NCI-H748 (cell line): ENCODE measurements around the gene ZNF207.
A peak's percentile ranks its signal among the peaks of the same experiment; 100 is the strongest.
"Not testable (repeated sequence)": the region's sequence is repeated elsewhere in the genome, so short reads cannot be mapped to it uniquely, and the experiment has no call there.

Experiments used
- DNase-seq: peaks from one replicate; lab custom pipeline; 2025; ENCODE audit not compliant: unreplicated experiment; lab: John Stamatoyannopoulos, UW

ZNF207 gene

DNA sequence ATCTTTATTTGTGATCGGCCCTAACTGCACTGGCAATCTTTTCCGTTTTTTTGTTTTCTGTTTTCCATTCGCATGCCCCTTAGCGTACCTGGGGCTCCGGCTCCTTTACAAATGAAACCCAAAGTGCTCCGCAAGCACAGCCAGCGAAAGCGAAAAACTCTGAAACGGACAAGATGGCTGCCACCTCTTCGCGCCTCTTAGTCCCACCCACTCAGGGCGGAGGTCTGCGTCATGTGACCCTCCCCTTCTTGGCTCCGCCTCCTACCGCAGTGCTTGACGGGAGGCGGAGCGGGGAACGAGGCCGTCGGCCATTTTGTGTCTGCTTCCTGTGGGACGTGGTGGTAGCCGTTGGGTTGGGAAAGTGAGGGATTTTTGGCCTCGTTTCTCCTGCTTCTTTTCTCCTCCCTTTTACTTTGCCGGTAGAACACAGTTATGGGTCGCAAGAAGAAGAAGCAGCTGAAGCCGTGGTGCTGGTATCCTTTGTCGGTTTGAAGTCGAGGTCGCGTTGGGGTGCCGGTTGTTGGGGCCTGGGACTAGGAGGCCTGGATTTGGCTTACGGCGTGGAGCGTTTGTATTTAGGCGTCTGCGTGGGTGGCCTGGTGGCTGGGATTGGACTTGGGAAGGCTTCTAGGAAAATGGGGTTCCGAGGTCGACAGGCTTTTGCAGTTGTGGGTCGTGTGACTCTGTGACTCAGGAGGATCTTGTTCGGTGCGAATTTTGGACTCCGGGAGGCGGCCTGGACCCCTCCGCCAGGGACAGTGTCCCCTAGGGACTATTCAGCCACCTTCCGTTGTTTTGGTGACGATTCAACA, at the start of gene ZNF207:
TSS of gene ZNF207 (plus strand) at position 304 of the 812 bp plus-strand sequence. CDS start at position 433, 129 bp downstream.
- peak; percentile 97 for DNase-seq

DNA sequence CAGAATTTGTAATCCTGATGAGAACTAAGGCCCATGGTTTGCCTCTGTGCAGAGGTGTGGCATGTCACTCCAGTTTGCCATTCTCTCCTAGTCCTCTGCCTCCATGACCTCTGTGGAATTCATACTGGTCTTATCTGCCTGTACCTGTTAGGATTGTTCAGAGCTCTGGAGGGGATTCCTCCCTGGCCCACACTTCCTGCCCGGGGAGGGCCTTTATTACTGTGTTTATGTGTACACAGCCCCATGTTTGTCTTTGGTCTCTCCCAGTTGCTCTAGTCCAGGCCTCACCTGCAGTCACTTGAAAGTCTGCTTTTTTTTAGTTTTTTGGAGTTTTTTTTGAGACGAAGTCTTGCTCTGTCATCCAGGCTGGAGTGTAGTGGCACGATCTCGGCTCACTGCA, 47.9 kb upstream of the ZNF207 start:
- DNase-seq = no peak

DNA sequence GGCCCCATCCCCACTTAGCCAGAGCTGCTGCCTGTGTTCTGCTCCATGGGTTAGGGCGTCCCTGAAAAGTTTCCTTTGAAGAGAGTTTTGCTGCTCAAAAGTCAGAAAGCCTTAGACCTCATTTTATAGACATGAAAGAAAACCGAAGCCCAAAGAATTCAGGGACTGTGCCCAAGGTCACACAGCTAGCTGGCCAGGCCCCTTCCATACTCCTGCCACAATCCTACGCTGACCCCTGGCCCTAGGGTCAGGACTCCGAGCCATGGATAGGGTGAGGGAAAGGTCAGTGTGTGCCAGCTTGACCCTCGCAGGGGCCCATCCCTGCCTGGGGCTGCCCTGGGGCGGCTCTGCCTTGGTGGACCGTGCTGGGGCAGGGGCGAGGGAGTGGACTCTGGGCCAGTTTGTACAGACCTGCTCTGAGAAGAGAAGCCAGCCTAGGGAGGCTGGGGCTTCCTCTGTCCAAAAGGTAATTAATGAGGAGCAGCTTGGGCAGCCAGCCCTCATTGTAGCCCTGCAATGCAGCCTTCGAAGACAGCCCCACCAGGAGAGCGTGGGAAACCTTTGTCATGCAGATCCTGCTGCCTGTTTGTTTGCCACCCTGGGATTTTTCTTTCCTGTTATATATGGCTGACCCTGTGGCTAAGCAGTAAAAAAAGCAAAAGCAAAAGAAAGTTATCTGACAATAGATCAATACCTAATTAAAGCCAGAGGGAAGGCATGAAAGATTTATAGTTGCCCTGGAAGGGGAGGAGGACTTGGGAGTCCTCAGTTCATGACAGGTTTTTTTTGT, 46.9 kb upstream of the ZNF207 start:
- DNase-seq = no peak

DNA sequence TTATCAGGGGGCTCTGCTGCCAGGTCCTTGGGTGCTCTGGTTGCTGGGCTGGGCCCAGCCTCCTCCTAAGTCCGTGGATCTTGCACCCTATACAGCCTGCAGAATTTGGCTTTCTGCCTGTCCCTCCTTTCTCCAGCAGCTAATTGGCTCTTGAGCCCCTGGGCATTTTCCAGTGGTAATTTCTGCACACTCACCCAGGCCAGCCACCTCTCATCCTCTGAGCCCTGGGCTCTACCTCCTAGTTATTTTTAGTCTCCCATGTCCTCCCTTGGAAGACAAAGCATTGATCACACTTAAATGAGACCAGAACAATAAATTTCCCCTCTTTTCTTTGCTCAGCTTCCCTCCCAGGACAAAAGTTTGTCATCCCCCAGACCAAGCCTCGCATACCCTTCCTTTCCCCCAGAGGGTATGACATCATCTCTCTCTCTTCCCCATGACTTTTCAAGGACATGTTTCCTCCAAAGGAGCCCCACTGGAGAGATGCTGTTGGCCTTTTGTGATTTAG, 46.1 kb upstream of the ZNF207 start:
- no peak for DNase-seq

DNA sequence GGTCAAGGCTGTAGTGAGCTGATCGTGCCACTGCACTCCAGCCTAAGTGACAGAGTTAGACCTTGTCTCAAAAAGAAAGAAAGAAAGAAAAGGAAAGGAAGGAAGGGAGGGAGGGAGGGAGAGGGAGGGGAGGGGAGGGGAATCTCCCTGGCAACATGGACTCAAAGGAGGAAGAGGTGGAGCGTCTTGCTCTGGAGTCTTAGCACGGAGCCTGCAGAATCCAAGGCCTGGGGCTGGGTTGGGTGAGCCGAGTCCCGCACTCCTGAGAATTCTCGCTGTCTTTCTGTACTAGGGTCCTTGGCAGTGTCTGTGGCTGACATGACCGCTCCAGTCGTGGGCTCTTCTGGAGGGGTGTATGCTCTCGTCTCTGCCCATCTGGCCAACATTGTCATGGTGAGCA, 44.9 kb upstream of the ZNF207 start:
- no peak for DNase-seq

DNA sequence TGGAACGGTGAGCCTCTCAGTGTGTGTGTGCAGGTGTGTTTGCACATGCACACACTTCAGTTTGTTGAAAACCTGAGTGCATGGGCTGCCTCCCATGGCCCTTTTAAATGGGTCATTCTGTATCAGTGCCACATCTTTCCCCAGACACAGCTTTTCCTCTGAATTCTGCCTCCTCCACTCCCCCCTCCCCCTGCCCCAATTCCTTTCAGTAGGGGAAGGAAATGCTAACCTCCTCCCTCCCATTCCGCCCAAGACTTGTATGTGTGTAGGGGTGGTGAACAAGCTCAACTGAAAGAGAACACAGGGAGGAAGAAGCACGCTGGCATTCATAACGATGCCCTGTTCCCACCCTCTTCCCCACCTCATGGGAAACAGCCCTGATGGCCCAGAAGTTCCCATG, 42.3 kb upstream of the ZNF207 start:
- DNase-seq = peak; percentile 19

DNA sequence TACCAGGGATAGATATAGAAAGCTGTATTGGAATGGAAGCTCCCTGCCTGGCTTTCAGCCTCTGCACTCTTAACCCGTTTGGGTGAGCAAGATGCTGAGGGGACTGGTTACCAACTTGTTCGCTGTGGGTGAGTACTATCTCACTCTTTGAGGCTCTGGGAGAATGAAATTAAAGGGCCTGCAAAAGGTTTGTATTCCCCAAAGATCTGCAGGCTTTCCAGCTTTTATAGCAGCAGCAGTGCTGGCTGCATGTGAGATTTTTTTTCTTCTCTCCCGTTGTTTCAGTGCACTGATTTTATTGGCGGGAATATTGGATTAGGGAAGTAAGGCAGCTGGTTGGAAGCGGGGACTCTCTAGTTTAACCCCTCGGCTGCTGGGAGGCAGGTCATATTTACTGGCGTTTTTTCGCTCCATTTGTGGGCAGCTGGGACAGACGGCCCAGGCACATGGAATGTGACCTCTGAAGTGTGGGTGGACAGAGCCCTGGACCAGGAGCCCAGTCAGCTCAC, 38.9 kb upstream of the ZNF207 start:
- DNase-seq = no peak

DNA sequence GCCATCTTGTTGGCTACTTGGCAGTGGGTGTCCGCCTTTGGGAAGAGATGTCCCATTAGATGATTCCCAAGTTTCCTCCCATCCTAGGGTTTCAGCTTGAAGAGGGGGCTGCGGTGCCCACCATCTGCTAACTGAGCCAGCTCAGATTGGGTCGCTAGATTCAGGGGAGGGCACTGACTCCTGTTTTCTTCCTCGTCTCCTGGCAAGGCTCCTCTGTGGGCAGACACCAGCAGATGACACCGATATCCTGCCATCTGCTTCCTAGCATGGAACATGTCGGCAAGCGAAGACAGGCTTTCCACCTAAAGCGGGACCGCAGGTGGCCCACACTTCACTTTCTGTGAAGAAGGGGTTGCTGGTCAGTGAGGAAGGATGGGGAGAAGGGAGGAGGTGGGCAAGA, 35.3 kb upstream of the ZNF207 start:
- DNase-seq = no peak

DNA sequence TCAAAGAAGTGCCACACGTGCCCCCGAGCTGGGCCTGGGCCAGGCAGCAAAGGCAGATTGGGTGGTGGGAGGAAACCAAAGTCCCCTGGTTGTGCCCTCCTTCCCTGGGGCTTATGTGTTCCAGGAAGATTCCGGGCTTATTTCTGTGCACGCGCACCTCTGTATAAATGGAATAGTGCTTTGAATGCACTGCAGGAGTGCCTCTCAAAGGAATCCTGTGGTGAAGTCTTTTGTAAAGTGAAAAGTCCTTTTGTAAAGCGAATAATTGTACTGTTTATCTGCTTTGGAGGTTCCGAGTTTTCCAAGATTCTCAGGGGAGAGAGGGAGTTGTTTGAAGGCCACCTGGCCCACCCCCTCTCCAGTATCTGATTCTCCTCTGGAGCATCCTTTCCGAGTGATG, 34.8 kb upstream of the ZNF207 start:
- DNase-seq = peak; percentile 32

DNA sequence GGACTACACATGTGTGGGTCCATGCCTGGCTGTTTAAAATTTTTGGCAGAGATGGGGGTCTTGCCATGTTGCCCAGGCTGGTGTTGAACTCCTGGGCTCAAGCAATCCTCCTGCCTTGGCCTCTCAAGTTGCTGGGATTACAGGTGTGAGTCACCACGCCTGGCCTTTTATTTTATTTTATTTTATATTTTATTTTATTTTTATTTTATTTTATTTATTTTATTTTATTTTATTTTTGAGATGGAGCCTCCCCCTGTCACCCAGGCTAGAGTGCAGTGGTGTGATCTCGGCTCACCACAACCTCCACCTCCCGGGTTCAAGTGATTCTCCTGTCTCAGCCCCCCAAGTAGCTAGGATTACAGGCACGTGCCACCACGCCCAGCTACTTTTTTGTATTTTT, 33.3 kb upstream of the ZNF207 start:
- not testable (repeated sequence) for DNase-seq

DNA sequence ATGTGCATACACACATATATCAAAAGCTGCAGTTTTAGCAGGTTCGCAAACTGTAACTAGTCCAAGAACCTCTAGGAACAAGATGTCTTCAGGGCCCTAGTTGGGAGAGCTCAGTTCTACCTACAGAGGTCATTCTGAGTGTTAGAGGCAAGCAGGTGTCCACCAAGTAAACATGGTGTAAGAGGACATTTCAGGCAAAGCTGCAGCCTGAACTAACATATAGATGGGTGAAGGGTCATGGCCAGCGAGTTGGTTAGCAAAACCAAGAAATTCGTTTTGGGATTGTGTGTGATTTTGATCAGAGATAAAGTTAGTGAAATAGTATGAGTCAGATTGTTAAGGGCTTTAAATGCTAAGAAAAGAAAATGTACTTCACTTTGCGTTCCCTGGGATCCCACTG, 32.6 kb upstream of the ZNF207 start:
- no peak for DNase-seq

DNA sequence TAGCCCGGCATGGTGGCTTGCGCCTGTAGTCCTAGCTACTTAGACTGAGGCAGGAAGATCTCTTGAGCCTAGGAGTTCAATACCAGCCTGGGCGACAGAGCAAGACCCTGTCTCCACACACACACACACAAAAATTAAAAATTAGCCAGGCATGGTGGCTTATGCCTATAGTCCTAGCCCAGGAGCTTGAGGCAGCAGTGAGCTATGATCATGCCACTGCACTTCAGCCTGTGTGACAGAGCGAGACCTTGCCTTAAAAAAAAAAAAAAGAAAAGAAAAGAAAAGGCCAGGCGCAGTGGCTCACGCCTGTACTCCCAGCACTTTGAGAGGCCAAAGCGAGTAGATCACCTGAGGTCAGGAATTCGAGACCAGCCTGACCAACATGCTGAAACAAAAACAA, 31.9 kb upstream of the ZNF207 start:
- no peak for DNase-seq

DNA sequence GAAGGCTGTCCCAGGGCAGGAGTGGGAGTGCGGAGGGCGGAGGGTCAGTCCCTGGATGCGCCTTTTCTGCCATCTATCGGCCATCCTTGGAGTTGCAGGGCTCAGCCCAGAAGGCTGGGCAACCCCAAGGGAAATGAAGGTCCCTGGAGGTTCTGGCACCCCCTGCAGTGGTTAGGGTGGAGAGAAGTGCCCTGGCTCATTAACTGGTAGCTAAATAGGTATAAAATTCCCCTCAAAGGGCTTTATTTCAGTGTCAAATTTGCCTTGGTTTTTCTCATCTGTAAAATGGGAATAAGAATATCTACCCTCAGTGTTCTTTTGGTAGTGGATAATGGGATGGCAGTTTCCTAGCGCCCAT, 30.4 kb upstream of the ZNF207 start:
- DNase-seq = peak; percentile 54

DNA sequence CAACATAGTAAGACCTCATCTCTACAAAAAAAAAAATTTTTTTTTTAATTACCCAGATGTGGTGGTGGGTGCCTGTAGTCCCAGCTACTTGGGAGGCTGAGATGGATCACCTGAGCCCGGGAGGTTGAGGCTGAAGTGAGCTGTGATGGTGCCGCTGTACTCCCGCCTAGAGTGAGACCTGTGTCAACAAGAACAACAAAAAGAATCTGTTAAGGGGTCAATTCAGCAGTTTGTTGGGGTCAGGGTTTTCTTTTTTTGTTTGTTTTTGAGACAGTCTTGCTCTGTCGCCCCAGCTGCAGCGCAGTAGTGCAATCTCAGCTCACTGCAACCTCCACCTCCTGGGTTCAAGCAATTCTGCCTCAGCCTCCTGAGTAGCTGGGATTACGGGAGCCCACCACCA, 29.9 kb upstream of the ZNF207 start:
- DNase-seq = not testable (repeated sequence)

DNA sequence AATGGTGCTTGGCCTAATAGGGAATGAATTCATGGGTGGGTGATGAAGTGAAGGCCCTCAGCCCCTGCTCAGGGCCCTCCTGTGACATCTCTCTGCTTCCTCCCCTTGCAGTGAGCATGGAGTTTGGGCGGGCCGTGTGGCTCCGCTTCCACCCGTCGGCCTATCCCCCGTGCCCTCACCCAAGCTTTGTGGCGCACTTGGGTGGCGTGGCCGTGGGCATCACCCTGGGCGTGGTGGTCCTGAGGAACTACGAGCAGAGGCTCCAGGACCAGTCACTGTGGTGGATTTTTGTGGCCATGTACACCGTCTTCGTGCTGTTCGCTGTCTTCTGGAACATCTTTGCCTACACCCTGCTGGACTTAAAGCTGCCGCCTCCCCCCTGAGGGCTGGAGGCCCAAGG, 29.1 kb upstream of the ZNF207 start:
- no peak for DNase-seq

DNA sequence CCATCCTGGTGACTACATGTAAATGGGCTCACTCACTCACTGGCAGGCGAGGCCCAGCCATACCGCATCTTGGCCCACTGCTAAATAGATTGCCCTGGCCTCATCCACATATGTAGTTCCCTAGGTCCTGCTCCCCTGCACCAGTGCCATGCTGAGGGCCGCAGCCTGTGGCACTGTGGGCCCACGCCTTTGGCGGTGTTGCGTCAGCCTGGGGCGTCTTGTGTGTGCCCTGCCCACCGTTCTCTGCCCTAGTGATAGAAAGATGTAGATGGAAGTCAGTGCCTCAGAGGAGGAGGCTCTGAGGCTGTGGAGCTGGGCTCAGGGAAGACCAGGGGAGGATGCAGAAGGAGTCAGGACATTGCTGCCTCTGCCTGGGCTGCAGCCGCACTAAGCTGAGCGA, 26.9 kb upstream of the ZNF207 start:
- no peak for DNase-seq

DNA sequence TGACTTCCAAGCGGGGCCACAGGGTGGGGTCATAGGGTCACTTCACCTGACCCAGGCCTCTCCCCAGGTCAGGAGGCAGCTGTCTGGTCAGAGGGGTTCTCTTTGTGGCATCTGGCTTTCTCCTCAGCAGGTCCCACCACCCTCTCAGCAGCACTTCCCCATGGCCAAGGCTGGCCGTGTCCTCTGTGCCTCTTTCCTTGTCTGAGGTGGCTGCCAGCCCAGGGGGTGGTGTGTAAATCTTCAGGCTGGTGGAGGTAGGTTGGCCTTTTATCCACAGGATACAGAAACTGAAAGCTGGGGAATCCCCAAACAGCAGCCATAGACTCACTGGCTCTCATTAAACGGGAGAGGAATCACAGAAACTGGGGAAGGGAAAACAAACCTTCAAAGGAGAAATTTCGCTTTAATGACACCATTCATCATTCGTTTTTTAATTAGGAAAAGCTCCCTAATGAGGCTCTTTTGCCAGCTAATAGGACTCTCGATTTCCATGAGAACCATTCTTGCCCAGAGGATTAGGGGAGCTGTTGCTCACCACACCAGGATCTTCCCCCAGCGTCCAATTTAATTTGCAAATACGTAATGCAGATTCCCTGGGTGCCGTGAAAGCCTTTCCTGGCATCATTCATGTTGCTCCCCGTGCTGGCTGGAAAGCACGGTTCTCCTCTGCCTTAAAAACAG, 26.0 kb upstream of the ZNF207 start:
- DNase-seq = no peak

DNA sequence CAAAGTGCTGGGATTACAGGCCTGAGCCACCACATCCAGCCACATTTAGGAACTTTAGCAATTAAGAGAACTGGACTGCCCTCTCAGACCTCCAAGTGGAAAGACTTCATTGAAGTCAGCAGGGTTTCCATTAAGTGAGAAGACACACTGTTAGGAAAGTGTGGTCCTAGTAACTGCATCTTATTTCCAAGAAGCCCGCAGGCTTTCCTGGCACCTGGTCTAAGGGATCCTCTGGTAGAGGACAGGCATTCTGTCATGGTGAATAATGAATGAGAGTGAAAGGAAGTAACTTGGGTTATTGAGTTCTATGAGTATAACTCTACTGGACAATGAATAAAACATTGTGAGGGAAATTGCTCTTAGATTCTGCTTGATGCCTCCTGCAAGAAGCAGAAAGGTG, 22.0 kb upstream of the ZNF207 start:
- DNase-seq = no peak

DNA sequence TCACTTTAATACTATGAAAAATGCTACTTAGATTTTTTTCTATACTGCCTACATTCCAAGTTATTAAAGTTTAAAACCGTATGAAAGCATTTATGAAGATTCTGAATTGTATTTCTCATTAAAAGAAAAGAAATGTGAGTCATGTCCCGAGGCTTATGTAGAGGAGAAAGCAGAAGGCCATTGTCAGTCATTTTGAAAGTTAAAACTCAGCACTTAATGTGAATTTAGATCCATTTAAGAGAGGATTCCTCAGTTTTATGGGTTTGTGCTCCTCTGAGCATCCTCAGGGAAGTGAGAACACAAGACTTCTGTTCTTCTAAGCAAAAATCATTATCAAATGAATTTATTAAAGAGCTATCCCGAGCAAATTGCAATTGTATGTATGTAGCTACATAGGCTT, 19.8 kb upstream of the ZNF207 start:
- no peak for DNase-seq

DNA sequence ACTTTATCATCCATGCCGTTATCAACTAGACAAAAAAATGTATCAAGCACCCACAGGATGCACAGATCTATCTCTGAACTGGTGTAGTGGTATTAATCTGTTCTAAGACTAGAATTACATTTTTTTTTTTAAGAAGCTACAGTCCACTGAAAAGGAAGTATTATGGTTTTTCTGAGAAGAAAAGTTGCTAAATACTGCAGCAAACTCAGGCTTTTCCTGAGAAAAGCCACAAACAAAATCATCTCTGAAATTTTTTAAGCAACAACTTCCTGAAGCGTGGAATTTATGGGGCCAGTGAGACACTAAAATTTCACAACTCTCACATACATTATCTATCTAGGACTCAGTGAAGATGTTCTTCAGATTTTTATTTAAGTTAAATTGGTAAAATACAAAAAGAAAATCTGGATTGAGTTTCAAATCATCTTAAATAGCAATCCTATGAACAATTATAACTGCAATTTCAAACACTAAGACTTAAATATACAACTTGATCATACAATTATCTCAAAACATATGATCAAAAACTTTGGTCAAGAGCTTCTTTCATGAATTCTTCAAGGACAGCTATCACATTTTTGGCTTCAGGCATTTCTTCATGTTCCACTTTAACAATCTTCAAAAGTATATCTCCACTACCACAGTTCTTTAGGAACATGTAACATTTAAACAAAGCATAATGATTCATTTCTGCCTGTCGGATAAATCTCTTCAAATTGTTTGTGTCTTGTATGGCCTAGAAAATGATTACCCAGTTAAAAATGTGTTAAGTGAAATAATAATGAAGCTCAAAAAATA, 18.5 kb upstream of the ZNF207 start:
- DNase-seq = no peak

DNA sequence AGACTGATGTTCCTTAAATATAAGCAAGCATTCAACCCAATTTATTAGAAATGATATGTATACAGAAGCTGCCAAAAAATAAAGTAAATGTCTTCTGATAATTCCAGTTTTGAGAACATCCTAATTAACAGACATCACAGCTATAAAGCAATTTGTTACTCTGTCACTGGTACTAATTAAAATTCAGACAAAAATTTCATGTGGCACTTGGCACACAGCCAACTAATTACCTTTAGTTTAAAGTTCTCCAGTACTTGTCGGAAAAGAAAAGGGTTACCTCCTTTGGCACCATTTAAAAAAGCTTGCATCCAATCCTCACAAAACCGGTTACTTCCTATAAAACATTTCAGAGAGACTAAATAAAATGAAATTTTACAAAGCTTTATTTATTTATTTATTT, 16.8 kb upstream of the ZNF207 start:
- DNase-seq = no peak
